Effector memory CD4-positive, alpha-beta T cell (primary cell): ENCODE results near the gene HHATL.

Experiments used
- DNase-seq, 3 donors: peaks; one replicate each; pipeline ENCODE4 v3.0.0-alpha.2; 2020
- H3K27ac ChIP-seq: 2 replicates; pipeline ENCODE4 v1.7.0; 2013; ENCODE audit warnings: mild to moderate bottlenecking, low read length, moderate library complexity; ENCODE audit not compliant: insufficient read depth, poor library complexity, severe bottlenecking
- H3K27me3 ChIP-seq: replicated peaks from 2 replicates; pipeline ENCODE4 v1.7.0; 2013; ENCODE audit warnings: mild to moderate bottlenecking, low read length; ENCODE audit not compliant: insufficient read depth, control insufficient read depth, poor library complexity, severe bottlenecking
- H3K36me3 ChIP-seq: 2 replicates; pipeline ENCODE4 v1.7.0; 2013; ENCODE audit warnings: mild to moderate bottlenecking, low read length, moderate library complexity; ENCODE audit not compliant: control insufficient read depth, insufficient read depth
- H3K4me1 ChIP-seq: 2 replicates; pipeline ENCODE4 v1.7.0; 2013; ENCODE audit warnings: low read length, mild to moderate bottlenecking; ENCODE audit not compliant: control insufficient read depth, insufficient read depth, poor library complexity, severe bottlenecking
- H3K4me3 ChIP-seq: 2 replicates; pipeline ENCODE4 v1.7.0; 2013; ENCODE audit warnings: low read length, low read depth, mild to moderate bottlenecking; ENCODE audit not compliant: insufficient read depth, poor library complexity, severe bottlenecking
- H3K9me3 ChIP-seq: 2 replicates; pipeline ENCODE4 v1.7.0; 2013; ENCODE audit warnings: mild to moderate bottlenecking, low read length, moderate library complexity; ENCODE audit not compliant: control insufficient read depth

The HHATL gene

GRCh38 chr3:42657675-42658074 is 44.9 kb downstream of the HHATL start:
- Histone ChIP-seq H3K27me3 (no peaks in the 10 kb centered on the region), H3K4me3 (no peak overlapping the region), H3K9me3 (no peaks in the 10 kb centered on the region), H3K4me1 (peaks cover 14% of the 10 kb centered on the region), H3K27ac (no peak overlapping the region), H3K36me3 (no peaks in the 10 kb centered on the region)
- no peak for DNase-seq

GRCh38 chr3:42656680-42657610 is 45.7 kb downstream of the HHATL start:
- H3K27ac ChIP-seq = no peak overlapping the region
- no peak for DNase-seq
- H3K36me3 ChIP-seq = no peaks in the 10 kb centered on the region
- no peaks in the 10 kb centered on the region for H3K9me3 ChIP-seq
- H3K4me3 ChIP-seq = no peak overlapping the region
- peaks cover 14% of the 10 kb centered on the region for H3K4me1 ChIP-seq
- no peaks in the 10 kb centered on the region for H3K27me3 ChIP-seq

DNA sequence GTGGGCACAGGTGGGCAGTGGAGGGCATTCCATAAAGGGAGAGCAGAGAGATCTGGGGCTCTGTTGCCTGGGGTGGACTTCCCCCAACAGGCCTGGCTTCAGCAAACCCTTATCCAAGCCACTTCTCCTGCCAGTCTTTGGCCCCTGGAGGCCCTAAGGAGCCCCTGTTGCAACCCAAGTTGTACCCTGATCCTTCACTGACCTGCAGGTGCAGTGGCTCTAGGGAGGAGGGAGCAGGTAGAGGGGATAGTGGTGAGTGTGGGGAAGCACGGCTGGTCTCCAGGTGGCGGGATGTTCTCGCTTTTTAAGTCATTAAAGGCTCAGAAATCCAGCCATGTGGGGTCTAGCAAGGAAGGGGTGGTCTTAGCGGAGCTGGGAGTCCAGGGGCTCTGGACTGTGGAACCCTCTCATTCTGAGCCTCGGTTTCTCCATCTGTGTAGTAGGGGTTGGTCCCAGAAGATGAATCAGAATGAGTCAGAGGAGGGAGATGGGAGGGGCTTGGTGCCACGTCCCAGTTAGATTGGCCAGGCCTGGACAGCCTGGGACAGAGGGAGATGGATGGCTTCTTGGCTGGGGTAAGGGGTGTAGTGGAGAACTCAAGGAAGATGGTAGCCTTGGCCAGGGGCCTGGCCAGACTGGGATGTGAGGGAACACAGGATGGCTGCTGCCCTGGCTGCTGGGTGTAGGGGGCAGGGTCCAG is 46.5 kb downstream of the HHATL start:
- Histone ChIP-seq H3K27ac (no peak overlapping the region), H3K4me3 (no peak overlapping the region), H3K9me3 (no peaks in the 10 kb centered on the region), H3K36me3 (no peaks in the 10 kb centered on the region), H3K4me1 (peaks cover 14% of the 10 kb centered on the region), H3K27me3 (no peaks in the 10 kb centered on the region)
- no peak for DNase-seq

GRCh38 chr3:42655331-42655888 is 47.2 kb downstream of the HHATL start:
- no peak for DNase-seq
- Histone ChIP-seq H3K9me3 (no peaks in the 10 kb centered on the region), H3K36me3 (no peaks in the 10 kb centered on the region), H3K27me3 (no peaks in the 10 kb centered on the region), H3K4me1 (peaks cover 14% of the 10 kb centered on the region), H3K27ac (no peak overlapping the region), H3K4me3 (no peak overlapping the region)

DNA sequence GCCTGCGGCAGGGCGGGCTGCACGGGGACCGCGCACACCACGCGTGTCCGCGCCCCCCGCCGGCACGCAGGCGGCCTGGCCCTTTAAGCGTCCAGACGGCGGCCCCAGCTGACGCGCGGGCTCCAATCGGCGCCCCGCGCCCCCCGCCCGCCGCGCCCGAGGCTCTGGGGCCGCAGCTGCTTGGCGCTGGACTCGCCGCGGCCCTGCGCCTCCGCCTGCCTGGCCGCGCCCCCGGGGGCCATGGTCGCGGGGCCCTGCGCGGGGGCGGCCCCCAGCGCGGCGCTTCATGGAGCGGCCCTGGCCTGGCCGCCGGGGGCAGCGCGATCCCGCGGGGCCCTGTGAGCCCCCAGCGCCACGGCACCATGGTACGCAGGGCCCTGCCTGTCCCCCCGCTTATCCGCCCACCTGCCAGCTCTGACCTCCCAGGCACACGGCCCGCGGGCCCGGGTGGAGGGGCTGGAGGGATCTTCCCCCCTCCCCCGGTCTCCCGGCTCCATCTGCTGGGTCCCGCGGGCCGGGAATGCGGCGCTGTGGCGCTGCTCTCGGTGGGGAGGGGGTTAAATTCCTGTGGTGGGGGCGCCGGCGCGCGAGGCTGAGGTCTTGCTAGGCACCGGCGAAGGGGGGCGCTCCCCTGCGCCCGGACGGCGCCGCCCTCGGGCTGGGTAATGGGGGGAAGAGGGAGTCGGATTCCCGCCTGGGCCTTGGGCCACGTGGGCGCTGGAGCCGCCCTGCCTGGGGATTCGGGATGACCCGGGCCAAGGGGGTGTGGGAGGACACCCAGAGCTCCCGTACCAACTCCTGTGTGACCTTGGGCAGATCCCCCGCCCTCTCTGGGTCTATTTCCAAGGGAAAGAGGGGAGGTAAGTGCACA is 48.0 kb downstream of the HHATL start:
- H3K9me3 ChIP-seq = no peaks in the 10 kb centered on the region
- H3K36me3 ChIP-seq = no peaks in the 10 kb centered on the region
- H3K4me1 ChIP-seq = peaks cover 14% of the 10 kb centered on the region
- DNase-seq = no peak
- peak overlapping the region; percentile 39 for H3K27ac ChIP-seq
- H3K27me3 ChIP-seq = no peaks in the 10 kb centered on the region
- peak overlapping the region; percentile 68 for H3K4me3 ChIP-seq

- Histone ChIP-seq H3K4me3 (peak within 1 kb of the TSS; percentile 68), H3K36me3 (peaks cover 4% of the 10 kb centered on the region), H3K9me3 (no peaks in the 10 kb centered on the region), H3K27ac (no peak within 1 kb of the TSS), H3K4me1 (peaks cover 14% of the 10 kb centered on the region), H3K27me3 (no peaks in the 10 kb centered on the region)
- no peak for DNase-seq
Measured at GRCh38 chr3:42653560-42654330, 48.9 kb downstream of the HHATL start, which contains the start of gene ZBTB47. TSS of gene ZBTB47 (plus strand) at chr3:42653697. CDS start at chr3:42658356, 4,659 bp downstream.

DNA sequence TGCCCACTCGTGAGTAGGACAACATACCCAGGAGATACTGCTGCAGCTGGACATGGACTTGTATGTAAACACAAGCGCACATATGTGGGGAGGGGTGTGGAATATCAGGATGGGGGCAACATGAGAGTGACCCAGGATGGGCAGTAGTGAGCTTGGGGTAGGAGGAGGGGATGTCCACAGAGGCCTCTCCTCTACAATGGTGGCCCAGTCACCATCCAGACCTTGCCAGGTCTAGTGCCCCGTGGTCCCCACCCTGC is 49.4 kb downstream of the HHATL start:
- no peak for DNase-seq
- no peaks in the 10 kb centered on the region for H3K27me3 ChIP-seq
- no peak overlapping the region for H3K4me3 ChIP-seq
- H3K27ac ChIP-seq = no peak overlapping the region
- H3K36me3 ChIP-seq = peaks cover 7% of the 10 kb centered on the region
- H3K9me3 ChIP-seq = no peaks in the 10 kb centered on the region
- peaks cover 14% of the 10 kb centered on the region for H3K4me1 ChIP-seq

DNA sequence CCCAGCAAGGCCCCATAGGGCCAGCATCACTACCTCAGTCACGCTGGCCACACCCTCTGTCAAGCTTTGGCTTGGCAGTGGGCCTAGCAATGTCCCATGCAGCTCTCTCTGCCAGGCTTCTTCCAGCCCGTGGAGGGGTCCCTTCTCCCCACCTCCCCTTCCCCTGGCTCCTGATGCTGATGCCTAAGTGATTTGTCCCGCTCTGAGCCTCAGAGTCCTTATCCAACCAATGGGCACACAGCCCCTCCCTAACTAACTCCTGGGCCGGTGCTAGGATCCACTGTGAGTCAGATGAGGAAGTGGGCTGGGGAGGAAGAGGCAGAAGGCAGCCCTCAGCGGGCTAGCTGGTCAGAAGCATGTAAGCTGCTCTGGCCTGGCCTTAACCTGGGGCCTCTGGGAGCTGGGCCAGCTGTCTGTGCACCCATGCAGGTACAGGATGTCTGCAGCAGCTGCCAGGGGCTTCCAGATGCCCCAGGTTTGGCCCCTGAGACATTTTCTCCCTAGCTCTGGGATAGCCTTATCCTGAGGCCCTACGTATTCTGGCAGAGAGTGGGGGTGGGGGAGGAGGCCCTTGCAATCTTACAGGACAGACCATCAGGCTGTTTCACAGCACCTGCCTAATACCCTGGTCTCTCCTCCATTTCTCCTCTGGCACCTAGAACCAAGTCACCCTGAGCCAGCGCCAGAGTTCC is 49.8 kb downstream of the HHATL start:
- H3K4me3 ChIP-seq = no peak overlapping the region

GRCh38 chr3:42652251-42652610 is 50.4 kb downstream of the HHATL start:
- peaks cover 16% of the 10 kb centered on the region for H3K36me3 ChIP-seq
- no peaks in the 10 kb centered on the region for H3K9me3 ChIP-seq
- H3K27me3 ChIP-seq = no peaks in the 10 kb centered on the region
- no peak overlapping the region for H3K27ac ChIP-seq
- no peak overlapping the region for H3K4me3 ChIP-seq
- no peak for DNase-seq
- H3K4me1 ChIP-seq = peaks cover 14% of the 10 kb centered on the region

More for the DNA sequence above, 49.8 kb downstream of the HHATL start:
- DNase-seq = no peak
- H3K36me3 ChIP-seq = peaks cover 11% of the 10 kb centered on the region
- H3K27ac ChIP-seq = no peak overlapping the region
- H3K4me1 ChIP-seq = peaks cover 14% of the 10 kb centered on the region
- H3K27me3 ChIP-seq = no peaks in the 10 kb centered on the region
- H3K9me3 ChIP-seq = no peaks in the 10 kb centered on the region
